Choroid plexus epithelial cell (primary cell): ENCODE data around the gene HYOU1.
A peak's percentile ranks its signal among the peaks of the same experiment; 100 is the strongest.
"Not testable (repeated sequence)": the region's sequence is repeated elsewhere in the genome, so short reads cannot be mapped to it uniquely, and the experiment has no call there.

ENCODE experiments used
- DNase-seq: peaks from one replicate; pipeline ENCODE4 v3.0.0-alpha.2; 2010; ENCODE audit warnings: low read depth
- H3K4me3 ChIP-seq: 2 replicates; pipeline ENCODE4 v1.5.1; 2011; ENCODE audit warnings: low read depth, mild to moderate bottlenecking, control low read depth, low read length, moderate library complexity
- TF ChIP-seq, protein P1 (sequence below): conservative IDR thresholded peaks from 2 replicates; pipeline ENCODE4 v1.5.1; 2011; ENCODE audit warnings: low read depth, mild to moderate bottlenecking, control low read depth, inconsistent platforms, low read length, moderate library complexity

Gene HYOU1

DNA sequence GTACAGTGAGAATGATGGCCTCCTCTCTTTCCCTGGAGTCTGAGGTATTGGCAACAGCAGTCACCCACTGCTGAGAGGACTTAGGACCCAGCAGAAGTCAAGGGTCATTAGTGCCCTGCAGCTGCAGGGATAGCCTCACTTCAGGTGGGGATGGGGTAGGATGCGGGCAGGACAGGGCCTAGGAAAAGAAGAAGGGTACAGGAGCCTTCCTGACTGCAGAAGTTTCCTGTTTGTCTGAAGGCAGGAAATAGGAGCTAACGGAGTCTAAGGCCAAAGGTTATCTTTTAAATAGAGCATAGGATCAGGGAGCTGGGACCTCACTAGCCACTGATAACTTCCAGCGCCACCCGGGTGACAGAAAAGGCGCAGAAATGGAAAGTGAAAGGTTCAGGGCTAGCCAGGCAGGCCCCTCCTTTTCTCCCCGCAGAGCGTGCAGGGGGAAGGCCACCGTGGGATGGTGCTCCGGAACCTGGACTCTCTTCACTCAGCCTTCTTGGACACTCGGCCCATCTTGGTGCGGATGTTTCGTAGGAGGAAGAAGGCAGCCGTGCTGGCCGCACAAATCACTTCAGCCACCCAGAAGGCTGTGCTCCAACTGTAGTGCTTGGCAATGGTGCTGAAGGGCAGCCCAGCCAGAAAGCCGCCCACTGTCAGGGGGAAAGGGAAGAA is 32.4 kb downstream of the HYOU1 start:
- no peak overlapping the region for H3K4me3 ChIP-seq
- DNase-seq = no peak
- TF ChIP-seq, protein P1, sequence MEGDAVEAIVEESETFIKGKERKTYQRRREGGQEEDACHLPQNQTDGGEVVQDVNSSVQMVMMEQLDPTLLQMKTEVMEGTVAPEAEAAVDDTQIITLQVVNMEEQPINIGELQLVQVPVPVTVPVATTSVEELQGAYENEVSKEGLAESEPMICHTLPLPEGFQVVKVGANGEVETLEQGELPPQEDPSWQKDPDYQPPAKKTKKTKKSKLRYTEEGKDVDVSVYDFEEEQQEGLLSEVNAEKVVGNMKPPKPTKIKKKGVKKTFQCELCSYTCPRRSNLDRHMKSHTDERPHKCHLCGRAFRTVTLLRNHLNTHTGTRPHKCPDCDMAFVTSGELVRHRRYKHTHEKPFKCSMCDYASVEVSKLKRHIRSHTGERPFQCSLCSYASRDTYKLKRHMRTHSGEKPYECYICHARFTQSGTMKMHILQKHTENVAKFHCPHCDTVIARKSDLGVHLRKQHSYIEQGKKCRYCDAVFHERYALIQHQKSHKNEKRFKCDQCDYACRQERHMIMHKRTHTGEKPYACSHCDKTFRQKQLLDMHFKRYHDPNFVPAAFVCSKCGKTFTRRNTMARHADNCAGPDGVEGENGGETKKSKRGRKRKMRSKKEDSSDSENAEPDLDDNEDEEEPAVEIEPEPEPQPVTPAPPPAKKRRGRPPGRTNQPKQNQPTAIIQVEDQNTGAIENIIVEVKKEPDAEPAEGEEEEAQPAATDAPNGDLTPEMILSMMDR = no peak

DNA sequence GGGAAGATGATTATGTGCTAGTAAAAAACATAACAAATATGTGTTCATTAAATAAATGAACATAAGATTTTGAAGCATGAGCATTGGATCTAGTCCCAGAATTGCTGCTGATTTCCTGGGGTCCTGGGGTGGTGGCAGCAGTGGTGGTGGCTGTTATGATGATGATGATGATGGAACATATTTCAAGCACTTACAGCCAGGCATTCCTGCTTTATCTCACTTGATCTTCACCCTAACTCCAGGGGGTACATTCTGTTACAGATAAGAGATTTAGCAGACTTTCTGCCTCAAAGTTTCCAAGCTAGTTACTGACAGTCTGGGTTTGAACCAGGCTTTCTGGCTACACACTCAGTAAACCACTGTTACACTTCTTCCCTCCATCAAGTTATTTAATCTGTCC is 33.3 kb downstream of the HYOU1 start:
- no peak overlapping the region for H3K4me3 ChIP-seq
- TF ChIP-seq, protein P1 = no peak
- DNase-seq = peak; percentile 86

DNA sequence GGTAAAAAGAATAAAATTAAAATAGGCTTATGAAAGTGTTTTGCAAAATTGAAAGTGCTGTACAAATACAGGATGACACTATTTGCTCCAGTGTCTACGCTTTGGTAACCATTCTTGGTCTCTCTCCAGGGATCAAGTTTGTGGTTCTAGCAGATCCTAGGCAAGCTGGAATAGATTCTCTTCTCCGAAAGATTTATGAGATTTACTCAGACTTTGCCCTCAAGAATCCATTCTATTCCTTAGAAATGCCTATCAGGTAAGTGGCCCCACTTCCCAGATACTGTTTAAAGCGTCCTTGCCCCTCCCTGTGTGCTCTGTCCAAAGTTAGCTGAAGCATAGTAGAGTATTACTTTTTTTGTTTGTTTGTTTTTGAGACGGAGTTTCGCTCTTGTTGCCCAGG is 35.4 kb downstream of the HYOU1 start:
- DNase-seq = no peak
- H3K4me3 ChIP-seq = no peak overlapping the region
- TF ChIP-seq, protein P1 = no peak

DNA sequence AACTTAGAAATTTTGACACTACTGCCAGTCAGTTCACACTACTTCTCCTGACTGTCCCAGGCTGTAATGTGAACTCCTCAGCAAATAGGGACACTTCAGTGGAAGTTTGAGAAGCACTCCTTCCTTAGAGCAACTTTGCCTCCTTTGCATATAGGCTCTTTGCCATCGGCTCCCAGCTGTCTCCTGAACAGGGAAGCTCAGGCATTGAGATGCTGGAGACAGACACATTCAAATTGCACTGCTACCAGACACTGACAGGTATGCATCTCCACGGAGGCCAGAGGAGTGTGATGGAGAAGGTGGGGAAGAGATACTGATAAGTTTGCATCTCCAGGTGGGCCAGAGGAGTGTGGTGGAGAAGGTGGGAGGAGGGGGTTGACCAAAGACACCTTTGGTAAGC is 37.0 kb downstream of the HYOU1 start:
- TF ChIP-seq, protein P1 = no peak
- DNase-seq = no peak
- peak overlapping the region; percentile 68 for H3K4me3 ChIP-seq

DNA sequence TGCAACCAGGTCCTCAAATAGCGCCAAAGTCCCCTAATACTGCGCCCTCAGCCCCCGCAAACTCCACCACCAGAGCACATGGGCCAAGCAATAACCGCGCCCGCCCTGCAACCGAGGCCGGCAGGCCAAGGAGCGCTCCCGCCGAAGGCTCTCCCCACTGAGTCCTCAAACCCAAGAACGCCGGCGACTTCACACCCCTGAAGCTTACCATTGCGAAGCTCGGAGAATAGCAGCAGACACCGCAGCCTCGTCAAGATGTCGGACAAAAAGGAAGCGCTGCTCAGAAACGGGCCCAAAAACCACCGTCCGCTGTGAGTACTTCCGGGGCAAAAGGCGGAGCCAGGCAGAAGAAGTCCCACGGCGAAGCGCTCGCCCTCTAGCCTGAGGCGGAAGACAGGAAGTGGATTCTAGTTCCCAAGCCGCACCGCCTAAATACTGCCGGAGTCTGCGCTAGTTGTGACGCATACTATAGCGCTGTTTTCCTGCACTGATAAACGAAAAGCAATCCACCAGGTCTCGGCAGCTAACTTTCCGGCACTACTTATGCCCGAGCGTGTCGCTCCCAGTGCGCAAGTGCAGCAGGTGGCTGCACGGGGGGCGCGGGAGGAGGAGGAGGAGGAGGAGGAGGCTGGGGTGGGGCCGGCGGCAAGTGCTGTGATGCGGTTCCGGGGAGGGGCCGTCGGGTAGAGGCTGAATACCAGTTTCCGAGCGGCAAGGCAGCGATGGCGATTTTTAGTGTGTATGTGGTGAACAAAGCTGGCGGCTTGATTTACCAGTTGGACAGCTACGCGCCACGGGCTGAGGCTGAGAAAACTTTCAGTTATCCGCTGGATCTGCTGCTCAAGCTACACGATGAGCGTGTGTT is 38.7 kb downstream of the HYOU1 start, which contains the start of the genes RPS25 and TRAPPC4:
Gene RPS25 (minus strand): TSS at position 270 of the 865 bp plus-strand sequence. CDS start 59 bp downstream, at position 211.
Gene TRAPPC4 (plus strand): TSS at position 693 of the 865 bp plus-strand sequence. CDS start 30 bp downstream, at position 723.
- TF ChIP-seq, protein P1 = peak; percentile 14
- peak; percentile 97 for DNase-seq
- H3K4me3 ChIP-seq = peak within 1 kb of the TSS; percentile 68

DNA sequence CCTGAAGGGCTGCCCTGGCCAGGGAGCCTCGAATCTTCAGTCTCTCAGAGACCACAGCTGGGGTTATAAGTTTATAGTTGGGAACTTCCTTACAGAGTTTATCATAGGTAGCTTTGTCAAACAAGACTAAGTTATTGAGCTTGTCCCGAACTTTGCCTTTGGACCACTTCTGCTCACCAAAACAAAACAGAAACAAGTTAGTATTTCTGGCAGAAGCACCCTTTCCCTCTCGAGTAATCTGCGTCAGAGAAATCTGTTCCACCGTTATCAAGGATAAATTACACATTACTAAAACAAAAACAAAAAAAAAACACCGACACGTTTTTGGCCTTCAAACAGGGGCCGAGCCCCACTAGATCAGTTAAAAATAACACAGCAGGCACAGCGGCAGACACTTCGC is 39.6 kb downstream of the HYOU1 start:
- peak overlapping the region; percentile 68 for H3K4me3 ChIP-seq
- DNase-seq = not testable (repeated sequence)

DNA sequence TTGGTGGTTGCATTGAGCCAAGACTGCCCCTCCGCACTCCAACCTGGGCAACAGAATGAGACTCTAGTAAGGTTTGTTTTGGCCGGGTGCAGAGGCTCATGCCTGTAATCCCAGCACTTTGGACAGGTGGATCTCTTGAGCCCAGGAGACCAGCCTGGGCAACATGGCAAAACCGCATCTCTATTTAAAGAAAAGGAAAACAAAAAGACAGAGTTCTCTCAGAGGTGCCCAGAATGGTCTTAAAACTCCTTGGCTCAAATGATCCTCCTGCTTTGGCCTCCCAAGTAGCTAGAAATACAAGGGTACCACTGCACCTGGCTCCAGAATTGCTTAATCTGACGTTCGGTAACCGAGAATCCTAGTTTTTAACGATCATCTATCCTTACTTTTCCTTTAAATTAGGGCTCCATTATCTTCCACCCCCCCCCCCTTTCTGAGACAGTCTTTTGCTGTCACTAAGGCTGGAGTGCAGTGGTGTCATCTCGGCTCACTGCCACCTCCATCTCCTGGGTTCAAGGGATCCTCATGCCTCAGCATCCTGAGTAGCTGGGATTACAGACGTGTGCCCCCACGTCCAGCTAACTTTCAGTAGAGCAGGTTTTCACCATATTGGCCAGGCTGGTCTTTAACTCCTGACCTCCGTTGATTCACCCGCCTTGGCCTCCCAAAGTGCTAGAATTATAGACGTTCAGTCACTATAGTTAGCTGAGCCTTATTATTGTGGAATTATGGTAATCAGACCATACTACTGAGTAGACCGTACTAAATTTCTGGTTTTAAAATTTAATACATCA is 40.6 kb downstream of the HYOU1 start:
- TF ChIP-seq, protein P1 = no peak
- no peak for DNase-seq
- H3K4me3 ChIP-seq = peak overlapping the region; percentile 20
